ENCODE results near the gene ITPR2.
"Not testable (repeated sequence)": the region's sequence is repeated elsewhere in the genome, so short reads cannot be mapped to it uniquely, and the experiment has no call there.

Gene ITPR2

GRCh38 chr12:26729137-26729671, 103.8 kb downstream of the ITPR2 start:
- not testable (repeated sequence) for DNase-seq (ENCODE audit: low read depth)

- no peak for DNase-seq (ENCODE audit: low read depth)
These were observed 104.6 kb downstream of the ITPR2 start for GRCh38 chr12:26728205-26729050.

GRCh38 chr12:26727482-26728204, 105.4 kb downstream of the ITPR2 start:
- no peak for DNase-seq (ENCODE audit: low read depth)

- DNase-seq (ENCODE audit: low read depth): no peak
These were observed 106.0 kb downstream of the ITPR2 start for GRCh38 chr12:26726956-26727355.

GRCh38 chr12:26725276-26725916, 107.6 kb downstream of the ITPR2 start:
- no peak for DNase-seq (ENCODE audit: low read depth)

- DNase-seq (ENCODE audit: low read depth): no peak
These were observed 108.7 kb downstream of the ITPR2 start for GRCh38 chr12:26724309-26724702.

GRCh38 chr12:26723379-26724308, 109.3 kb downstream of the ITPR2 start:
- no peak for DNase-seq (ENCODE audit: low read depth)

- DNase-seq (ENCODE audit: low read depth): no peak
These were observed 111.2 kb downstream of the ITPR2 start for GRCh38 chr12:26721800-26722199.

GRCh38 chr12:26719852-26720251, 113.1 kb downstream of the ITPR2 start:
- DNase-seq (ENCODE audit: low read depth): no peak

- no peak for DNase-seq (ENCODE audit: low read depth)
These were observed 115.2 kb downstream of the ITPR2 start for GRCh38 chr12:26717757-26718156.

GRCh38 chr12:26715232-26715631, 117.8 kb downstream of the ITPR2 start:
- no peak for DNase-seq (ENCODE audit: low read depth)

- DNase-seq (ENCODE audit: low read depth): no peak
These were observed 119.1 kb downstream of the ITPR2 start for GRCh38 chr12:26713885-26714383.

GRCh38 chr12:26712892-26713291, 120.1 kb downstream of the ITPR2 start:
- DNase-seq (ENCODE audit: low read depth): no peak

GRCh38 chr12:26711569-26711968, 121.4 kb downstream of the ITPR2 start:
- DNase-seq (ENCODE audit: low read depth): no peak

- no peak for DNase-seq (ENCODE audit: low read depth)
These were observed 121.9 kb downstream of the ITPR2 start for GRCh38 chr12:26711072-26711471.

GRCh38 chr12:26705851-26706250, 127.1 kb downstream of the ITPR2 start:
- no peak for DNase-seq (ENCODE audit: low read depth)

GRCh38 chr12:26704684-26705460, 128.1 kb downstream of the ITPR2 start:
- DNase-seq (ENCODE audit: low read depth): no peak

- DNase-seq (ENCODE audit: low read depth): no peak
These were observed 128.8 kb downstream of the ITPR2 start for GRCh38 chr12:26704214-26704613.

- DNase-seq (ENCODE audit: low read depth): no peak
These were observed 130.3 kb downstream of the ITPR2 start for GRCh38 chr12:26702741-26703140.

GRCh38 chr12:26701604-26702215, 131.3 kb downstream of the ITPR2 start:
- DNase-seq (ENCODE audit: low read depth): peak; percentile 32

Data from stromal cell of bone marrow (primary cell).